ENCODE results near the gene ATAD3C.
"Not testable (repeated sequence)": the region's sequence is repeated elsewhere in the genome, so short reads cannot be mapped to it uniquely, and the experiment has no call there.

Gene ATAD3C

DNA sequence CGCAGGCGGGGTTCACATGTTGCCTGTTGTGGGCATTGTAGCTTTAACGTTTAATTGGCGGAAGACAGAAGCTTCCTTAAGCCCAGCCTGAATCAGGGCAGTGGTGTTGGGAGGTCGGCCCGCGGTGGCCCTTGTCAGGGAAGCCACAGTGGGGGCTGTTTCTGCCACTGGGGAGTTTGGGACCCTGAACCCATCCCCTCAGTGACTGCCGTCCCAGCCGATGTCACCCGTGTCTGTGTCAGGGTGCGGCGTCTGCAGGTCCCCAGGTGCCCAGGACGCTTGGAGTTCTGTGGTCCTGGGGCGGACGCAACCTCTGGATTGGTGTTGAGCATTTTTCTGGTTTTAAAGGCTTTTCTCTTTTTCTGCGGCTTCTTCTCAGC, 31.0 kb downstream of the ATAD3C start:
- not testable (repeated sequence) for DNase-seq

DNA sequence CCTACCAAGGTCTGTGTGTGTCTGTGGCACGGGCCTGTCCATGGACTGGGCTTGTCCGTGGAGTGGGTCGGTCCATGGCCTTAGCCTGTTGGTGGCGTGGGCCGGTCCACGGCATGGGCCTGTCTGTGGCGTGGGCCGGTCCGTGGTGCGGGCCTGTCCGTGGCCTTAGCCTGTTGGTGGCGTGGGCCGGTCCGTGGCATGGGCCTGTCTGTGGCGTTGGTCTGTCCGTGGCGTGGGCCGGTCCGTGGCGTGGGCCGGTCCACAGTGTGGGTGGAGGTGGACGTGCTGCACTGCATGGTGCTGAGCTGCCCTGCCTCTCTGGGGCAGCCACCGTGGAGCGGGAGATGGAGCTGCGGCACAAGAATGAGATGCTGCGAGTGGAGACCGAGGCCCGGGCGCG, 32.3 kb downstream of the ATAD3C start:
- not testable (repeated sequence) for DNase-seq

DNA sequence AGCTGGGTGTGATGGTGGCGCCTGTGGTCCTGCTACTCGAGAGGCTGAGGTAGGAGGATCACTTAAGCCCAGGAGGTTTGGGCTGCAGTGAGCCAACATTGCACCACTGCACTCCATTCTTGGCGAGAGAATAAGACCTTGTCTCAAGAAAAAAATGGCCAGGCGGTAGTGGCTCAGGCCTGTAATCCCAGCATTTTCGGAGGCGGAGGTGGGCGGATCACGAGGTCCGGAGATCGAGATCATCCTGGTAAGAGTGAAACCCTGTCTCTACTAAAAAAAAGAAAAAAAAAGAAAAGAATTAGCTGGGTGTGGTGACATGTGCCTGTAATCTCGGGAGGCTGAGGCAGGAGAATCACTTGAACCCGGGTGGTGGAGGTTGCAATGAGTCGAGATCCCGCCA, 33.4 kb downstream of the ATAD3C start:
- no peak for DNase-seq

DNA sequence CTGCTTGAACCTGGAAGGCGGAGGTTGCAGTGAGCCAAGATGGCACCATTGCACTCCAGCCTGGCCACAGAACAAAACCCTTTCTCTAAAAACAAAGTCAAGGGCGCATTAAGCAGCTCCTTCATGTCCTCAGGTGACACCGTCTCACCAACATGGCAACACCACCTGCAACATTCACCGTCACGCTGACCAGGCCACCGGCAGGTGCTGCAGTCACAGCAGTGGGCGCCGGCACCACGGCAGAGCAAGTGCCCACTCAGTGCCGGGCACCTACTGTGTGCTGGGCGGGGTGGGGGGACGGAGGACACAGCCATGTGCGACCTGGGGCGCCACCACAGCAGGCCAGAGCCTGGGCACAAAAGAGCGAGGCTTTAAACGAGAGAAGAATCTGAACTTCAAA, 34.2 kb downstream of the ATAD3C start:
- DNase-seq: no peak

DNA sequence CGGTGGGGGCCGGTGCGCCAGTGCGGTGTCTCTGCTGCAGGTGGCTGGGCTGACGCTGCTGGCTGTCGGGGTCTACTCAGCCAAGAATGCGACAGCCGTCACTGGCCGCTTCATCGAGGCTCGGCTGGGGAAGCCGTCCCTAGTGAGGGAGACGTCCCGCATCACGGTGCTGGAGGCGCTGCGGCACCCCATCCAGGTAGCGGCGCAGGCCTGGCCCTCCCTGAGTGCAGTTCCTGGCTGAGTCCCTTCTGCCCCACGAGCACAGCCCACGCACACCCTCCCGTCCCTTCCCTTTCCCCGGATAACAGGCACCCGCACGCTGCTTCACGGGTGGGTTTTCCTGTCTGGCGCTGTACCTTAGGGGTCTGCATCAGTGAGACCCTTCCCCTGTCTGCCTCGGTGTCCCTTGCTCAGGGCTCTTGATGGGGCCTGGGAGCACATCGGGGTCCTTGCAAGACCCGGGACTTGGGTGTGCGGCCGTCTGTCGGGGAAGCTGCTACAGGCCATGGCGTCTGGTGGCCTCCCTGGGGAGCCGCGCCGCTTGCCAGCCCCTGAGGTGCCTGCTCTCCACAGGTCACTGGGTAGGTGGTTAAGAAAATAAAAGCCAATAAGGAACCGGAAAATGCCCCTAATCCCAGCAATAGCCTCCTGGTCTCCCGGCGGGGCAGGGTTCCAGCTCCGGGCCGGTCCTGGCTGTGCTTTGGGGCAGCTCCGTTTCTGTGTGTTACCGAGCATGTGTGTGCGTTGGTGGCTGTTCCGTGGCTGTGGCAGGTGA, 35.7 kb downstream of the ATAD3C start:
- DNase-seq: not testable (repeated sequence)

DNA sequence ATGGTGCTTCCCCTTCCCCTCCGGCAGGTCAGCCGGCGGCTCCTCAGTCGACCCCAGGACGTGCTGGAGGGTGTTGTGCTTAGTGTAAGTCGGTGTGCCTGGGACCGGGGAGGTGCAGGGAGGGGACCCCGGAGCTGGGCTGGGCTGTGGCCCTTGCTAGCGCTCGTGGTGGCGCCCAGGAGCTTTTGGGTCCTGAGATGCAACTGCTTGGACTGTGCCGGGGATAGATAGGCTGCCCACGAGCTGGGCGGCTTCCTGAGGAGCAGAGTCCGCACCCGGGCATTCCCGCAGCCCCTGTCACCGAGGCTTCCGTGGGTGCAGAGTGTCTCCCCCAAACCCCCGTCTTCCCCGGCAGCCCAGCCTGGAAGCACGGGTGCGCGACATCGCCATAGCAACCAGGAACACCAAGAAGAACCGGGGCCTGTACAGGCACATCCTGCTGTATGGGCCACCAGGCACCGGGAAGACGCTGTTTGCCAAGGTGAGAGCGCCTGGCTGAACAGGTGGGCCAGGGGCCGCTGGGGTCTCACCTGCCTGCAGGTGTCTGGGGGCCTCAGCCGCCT, 36.3 kb downstream of the ATAD3C start:
- DNase-seq: not testable (repeated sequence)

DNA sequence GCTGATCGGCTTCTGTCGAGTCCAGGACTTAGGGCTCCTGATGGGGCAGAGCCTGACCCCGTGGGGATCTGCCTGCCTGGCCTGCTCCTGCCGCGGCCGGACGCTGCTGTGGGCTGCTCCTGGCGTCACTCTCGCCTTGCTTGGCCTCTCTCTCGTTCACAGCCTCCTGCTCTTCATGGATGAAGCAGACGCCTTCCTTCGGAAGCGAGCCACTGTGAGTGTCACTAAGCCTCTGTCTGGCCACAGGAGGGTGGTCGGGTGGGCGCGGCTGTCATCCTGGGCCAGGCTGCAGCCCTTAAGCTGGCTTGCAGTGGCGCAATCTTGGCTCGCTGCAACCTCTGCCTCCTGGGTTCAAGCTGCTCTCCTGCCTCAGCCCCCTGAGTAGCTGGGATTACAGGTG, 38.2 kb downstream of the ATAD3C start:
- no peak for DNase-seq

DNA sequence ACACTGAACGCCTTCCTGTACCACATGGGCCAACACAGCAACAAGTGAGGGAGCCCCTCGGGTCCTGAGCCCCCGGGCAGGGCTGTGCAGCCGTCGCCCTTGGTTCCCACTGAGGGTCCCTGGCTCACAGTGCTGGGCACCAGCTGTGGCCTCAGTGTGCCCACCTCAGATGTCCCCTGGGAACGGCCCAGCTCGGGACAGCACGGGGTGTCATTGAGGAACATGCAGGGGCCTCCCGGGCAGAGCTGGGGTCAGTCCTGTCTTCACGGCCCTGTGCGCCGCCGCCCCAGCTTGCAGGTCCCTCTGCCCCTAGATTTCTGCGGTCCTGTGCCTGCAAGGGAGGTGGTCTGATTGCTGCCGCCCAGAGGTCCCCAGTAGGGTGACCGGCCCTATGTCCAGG, 39.7 kb downstream of the ATAD3C start:
- no peak for DNase-seq

DNA sequence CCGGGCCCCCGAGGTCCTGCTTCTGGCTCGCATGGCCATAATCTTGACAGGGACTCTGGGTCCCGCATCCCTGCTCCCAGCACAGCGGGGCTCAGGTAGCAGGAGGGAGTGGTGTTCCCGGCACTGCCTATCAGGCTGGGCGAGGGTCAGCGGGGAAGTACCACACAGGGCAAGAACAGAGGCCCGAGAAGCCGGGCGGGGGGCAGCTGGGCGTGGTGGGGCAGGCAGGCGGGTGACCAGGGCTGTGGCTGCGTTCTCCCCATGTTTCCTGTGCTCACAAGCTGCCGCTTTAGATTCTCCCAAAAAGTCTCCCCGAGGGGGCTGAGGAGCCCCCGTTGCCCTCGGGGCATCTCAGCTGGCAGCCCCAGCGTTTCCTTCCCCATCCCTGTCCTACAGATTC, 40.4 kb downstream of the ATAD3C start:
- no peak for DNase-seq

DNA sequence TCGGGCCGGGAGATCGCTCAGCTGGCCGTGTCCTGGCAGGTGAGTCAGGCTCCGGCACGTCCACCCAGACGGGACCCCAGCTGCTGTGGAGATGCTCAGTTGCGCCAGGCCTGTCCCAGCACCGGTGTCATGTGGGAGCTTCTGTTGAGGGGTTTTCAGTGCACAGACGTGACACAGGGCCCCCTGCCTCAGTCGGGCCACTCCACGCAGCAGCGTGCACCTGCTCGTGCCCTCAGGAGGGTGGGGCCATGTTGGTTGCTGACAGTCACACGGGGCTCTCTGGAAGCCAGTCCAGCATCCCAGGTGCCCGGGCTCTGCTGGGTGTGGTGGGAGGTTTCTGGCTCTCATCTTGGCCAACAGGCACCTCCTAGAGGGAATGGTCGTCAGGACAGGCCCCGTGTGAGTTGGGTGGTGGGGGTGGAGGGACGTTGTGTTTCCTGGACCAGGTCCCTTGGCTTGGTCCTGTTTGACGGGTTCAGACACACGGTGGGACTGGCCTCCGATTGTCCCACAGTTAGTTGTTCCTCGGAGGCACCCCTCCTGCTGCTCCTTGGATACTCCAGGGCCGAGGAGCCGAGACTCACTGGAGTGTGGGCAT, 41.2 kb downstream of the ATAD3C start:
- DNase-seq: no peak

DNA sequence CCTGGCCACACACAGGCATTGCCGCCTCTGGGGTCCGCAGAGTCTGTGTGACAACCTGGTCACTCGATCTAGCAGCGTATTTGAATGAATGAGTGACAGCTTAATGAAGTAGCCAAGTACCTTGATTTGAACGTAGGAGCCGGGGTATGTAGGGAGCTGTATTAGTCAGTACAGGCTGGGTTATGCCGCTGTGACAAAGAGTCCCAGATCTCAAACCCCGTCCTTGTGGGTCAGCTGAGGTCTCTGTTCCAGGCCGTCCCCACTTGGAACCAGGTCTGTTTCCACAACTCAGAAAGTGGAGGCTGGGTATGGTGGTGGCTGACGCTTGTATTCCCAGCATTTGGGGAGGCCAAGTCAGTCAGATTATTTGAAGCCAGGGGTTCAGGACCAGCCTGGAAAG, 42.1 kb downstream of the ATAD3C start:
- no peak for DNase-seq

DNA sequence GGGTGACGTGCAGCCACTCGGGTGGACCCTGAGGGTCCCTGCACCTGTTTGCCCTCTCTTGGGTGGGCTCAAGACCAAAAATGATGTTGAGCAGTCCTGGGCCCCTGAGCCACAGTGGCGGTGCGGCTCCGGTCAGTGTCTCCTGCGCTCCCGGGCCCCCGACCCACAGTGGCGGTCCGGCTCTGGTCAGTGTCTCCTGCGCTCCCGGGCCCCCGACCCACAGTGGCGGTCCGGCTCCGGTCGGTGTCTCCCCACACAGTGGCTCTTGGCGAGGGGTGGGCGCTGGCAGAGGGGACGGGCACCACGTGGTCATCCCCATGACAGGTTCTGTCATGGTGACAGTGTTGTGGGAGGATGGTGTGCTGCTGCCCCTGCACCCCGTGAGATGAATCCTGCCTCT, 44.8 kb downstream of the ATAD3C start:
- not testable (repeated sequence) for DNase-seq

DNA sequence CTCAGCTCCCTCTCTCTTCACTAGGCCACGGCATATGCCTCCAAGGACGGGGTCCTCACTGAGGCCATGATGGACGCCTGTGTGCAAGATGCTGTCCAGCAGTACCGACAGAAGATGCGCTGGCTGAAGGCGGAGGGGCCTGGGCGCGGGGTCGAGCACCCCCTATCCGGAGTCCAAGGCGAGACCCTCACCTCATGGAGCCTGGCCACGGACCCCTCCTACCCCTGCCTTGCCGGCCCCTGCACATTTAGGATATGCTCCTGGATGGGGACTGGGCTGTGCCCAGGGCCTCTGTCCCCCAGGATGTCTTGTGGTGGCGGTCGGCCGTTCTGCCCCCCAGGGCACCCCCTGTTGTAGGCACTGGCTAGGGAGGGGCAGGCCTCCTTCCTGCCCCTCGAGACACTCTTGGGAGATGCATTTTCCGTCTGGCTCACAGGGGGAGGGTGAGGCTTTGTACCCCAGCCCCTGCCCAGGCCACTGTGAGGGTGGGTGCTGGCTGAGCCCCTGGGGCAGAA, 46.0 kb downstream of the ATAD3C start:
- DNase-seq: not testable (repeated sequence)

DNA sequence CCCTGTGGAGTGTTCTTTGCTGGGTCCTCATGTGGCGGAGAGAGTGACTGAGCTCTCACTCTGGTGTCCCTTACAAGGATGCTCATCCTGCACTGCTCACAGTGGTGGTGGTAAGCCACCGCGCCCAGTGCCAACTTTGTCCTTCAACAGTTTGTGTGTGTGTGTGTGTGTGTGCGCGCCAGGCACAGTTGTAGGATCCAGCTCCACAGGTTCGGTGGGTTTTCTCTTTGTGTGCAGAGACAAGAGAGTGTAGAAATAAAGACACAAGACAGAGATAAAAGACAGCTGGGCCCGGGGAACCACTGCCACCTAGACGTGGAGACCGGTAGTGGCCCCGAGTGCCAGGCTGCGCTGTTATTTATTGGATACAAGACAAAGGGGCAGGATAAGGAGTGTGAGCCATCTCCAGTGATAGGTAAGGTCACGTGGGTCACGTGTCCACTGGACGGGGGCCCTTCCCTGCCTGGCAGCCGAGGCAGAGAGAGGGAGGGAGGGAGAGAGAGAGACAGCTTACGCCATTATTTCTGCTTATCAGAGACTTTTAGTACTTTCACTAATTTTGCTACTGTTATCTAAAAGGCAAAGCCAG, 55.4 kb downstream of the ATAD3C start:
- peak; percentile 45 for DNase-seq

DNA sequence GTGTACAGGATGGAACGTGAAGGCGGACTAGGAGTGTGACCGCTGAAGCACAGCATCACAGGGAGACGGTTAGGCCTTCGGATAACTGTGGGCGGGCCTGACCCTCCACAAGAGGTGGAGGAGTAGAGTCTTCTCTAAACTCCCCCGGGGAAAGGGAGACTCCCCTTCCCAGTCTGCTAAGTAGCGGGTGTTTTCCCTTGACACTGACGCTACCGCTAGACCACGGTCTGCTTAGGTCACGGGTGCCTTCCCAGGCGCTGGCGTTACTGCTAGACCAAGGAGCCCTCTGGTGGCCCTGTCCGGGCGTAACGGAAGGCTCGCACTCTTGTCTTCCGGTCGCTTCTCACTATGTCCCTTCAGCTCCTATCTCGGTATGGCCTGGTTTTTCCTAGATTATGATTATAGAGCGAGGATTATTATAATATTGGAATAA, 55.9 kb downstream of the ATAD3C start:
- peak; percentile 58 for DNase-seq

DNA sequence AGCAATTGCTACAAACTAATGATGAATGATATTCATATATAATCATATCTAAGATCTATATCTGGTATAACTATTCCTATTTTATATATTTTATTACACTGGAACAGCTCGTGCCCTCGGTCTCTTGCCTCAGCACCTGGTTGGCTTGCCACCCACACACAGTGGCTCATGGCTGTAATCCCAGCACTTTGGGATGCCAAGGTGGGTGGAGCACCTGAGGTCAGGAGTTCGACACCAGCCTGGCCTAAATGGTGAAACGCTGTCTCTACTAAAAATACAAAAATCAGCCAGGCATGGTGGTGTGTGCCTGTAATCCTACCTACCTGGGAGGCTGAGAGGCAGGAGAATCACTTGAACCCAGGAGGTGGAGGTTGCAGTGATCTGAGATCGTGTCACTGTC, 56.3 kb downstream of the ATAD3C start:
- DNase-seq: not testable (repeated sequence)

DNA sequence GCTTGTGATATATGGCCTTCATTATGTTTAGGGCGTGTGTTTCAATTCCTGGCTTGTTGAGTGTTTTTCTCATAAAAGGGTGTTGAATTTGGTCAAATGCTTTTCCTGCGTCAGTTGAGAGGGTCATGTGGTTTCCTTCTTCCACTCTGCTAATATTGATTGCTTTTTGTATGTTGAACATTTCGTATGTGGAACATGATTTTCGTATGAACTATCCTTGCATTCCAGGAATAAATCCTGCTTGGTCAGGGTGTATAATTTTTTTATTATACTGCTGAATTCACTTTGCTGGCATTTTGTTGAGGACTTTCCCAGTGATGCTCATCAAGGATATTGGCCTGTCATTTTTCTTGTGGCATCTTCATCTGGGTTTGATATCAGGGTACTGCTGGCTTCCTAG, 57.8 kb downstream of the ATAD3C start:
- DNase-seq: no peak

DNA sequence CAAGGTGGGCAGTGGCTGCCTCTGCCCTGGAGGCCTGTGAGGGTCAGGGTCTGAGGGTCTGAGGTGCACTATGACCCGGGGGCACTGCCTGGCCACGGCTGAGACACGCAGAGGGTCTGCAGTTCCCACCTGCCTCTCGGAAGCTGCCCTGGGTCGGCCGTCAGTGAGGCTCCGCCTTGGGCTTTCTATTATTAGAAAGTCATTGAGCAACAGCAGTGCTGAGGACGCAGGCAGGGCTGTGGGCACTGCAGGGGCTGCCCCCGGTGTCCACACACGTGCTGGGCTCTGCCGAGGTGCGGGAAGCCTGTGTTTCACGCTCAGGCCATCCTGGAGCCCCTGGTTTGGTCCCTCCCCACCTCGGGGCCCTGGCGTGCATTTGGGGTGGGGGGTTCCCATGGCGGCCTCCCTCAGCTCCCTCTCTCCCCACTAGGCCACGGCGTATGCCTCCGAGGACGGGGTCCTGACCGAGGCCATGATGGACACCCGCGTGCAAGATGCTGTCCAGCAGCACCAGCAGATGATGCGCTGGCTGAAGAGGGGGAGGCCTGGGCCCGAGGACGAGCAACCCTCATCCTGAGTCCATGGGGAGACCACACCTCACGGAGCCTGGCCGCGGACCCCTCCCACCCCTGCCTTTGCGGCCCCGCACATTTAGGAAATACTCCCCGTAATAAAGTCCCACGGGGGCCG, 59.4 kb downstream of the ATAD3C start:
- not testable (repeated sequence) for DNase-seq

DNA sequence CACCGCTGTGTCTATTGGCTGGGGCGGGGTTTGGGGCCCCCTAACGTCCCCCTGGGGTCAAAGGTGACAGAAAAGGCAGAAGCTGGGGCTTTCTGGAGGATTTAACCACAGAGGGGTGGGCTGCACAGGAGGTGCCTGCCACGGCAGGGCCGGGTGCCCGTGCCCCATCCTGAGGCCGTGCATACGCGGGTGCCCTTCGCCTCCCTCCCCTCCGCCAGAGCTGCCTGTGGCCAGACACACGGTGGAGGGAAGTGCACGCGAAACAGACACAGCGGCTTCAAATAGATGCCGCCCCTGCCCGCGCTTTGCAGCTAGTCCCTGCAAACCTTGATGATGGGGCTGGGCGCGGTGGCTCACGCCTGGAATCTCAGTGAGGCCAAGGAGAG, 60.0 kb downstream of the ATAD3C start:
- not testable (repeated sequence) for DNase-seq

DNA sequence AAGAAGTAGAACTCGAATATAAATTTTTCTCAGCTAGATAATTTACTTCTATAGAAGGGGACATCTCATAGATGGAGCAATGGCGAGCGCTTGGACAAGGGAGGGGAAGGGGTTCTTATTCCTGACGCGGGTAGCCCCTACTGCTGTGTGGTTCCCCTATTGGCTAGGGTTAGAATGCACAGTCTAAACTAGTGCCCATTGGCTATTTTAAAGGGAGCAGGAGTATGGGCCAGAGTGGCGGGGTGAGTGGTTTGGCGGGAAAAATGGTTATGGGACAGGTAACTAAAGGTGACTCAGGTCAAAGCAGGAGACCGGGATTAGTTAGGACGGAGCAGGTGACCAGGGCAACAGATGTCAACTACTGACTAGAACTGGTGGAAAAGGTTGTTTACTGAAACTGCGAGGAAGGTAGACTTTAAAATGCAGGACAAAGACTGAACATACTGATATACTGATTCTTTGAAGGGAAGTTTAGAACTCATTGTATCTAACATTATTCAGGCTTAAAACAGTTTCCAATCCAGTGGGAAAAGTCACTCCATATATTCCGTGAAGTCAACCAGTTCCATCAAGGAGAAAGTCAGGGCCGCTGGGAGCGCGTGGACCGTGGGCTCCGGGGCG, 61.5 kb downstream of the ATAD3C start:
- DNase-seq: no peak

DNA sequence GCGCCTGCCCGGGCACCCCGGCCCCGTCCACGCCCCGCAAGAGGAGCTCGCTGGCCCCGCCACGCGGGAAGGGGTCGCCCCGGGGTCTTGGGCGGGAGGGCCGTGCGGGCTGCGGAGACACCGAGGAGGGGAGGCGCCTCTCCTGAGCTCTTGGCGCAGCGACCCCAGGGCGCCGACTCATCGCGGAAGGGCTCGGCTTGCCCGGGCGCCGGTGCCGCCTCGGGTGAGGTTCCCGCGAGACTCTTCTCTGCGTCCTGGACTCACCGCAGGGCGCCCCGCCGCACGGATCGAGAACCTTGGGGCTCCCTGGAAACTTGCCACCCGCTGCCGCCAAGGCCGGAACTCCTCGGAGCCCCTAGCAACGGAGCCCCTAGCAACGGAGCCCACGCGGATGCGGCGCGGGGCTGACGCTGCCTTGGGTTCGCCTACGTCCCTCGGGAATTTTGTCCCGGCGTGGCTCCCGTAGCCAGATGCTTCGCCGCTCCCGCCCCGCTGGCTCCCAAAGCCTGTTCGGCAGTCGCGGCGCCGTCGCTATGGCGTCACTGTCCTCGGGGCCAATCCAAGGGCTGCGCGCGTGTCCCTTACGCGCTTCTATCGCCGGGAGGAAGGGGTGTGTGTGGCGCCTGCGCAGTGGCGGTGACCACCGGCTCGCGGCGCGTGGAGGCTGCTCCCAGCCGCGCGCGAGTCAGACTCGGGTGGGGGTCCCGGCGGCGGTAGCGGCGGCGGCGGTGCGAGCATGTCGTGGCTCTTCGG, 62.2 kb downstream of the ATAD3C start, which contains the start of gene ATAD3A:
ATAD3A (plus strand) TSS at position 630 of the 753 bp plus-strand sequence; CDS start at position 737, 107 bp downstream.
- peak; percentile 98 for DNase-seq

DNA sequence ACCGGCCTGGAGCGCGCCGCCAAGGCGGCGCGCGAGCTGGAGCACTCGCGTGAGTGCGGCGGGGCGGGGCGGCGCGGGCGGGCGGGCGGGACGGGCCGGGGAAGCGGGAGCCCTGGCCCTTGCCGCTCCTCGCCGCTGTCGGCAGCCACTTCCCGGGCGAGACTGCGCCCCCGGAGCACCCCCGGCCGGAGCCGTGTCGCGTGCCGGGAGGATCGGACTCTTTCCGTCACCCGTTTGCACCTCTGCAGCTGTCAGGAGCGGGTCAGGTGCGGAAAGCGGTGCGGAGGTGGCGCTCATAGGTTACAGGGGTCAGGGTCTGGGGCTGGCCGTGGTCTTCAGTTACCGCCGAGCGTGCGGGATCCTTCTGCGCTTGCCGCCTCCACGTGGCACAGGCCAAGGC, 62.9 kb downstream of the ATAD3C start:
- DNase-seq: not testable (repeated sequence)

All from midbrain (tissue), 1 donor.